ENCODE results near the gene VSTM2L.

The VSTM2L gene

GRCh38 chr20:37904845-37905373 is 2.0 kb downstream of the VSTM2L start:
- Mint-ChIP-seq H3K4me1 (peaks cover 11% of the 10 kb centered on the region), H3K4me3 (no peak overlapping the region), H3K27ac (no peak overlapping the region), H3K27me3 (peaks cover 42% of the 10 kb centered on the region), H3K36me3 (no peaks in the 10 kb centered on the region), H3K9me3 (no peaks in the 10 kb centered on the region)

GRCh38 chr20:37905671-37906613 is 3.0 kb downstream of the VSTM2L start:
- no peak overlapping the region for H3K27ac Mint-ChIP-seq
- no peaks in the 10 kb centered on the region for H3K36me3 Mint-ChIP-seq
- peaks cover 37% of the 10 kb centered on the region for H3K27me3 Mint-ChIP-seq
- no peaks in the 10 kb centered on the region for H3K9me3 Mint-ChIP-seq
- peaks cover 11% of the 10 kb centered on the region for H3K4me1 Mint-ChIP-seq
- no peak overlapping the region for H3K4me3 Mint-ChIP-seq

GRCh38 chr20:37907330-37907676 is 4.4 kb downstream of the VSTM2L start:
- Mint-ChIP-seq H3K36me3 (no peaks in the 10 kb centered on the region), H3K27me3 (peaks cover 27% of the 10 kb centered on the region), H3K27ac (no peak overlapping the region), H3K4me3 (no peak overlapping the region), H3K9me3 (no peaks in the 10 kb centered on the region), H3K4me1 (peaks cover 7% of the 10 kb centered on the region)

- H3K4me3 Mint-ChIP-seq, result no peak overlapping the region
- H3K27me3 Mint-ChIP-seq, result peaks cover 28% of the 10 kb centered on the region
- no peaks in the 10 kb centered on the region for H3K36me3 Mint-ChIP-seq
- no peaks in the 10 kb centered on the region for H3K9me3 Mint-ChIP-seq
- peaks cover 6% of the 10 kb centered on the region for H3K4me1 Mint-ChIP-seq
- H3K27ac Mint-ChIP-seq, result no peak overlapping the region
Measured at GRCh38 chr20:37907677-37908401, 4.9 kb downstream of the VSTM2L start.

GRCh38 chr20:37911261-37911660 is 8.3 kb downstream of the VSTM2L start:
- H3K27ac Mint-ChIP-seq, result no peak overlapping the region
- H3K27me3 Mint-ChIP-seq, result peaks cover 11% of the 10 kb centered on the region
- no peaks in the 10 kb centered on the region for H3K9me3 Mint-ChIP-seq

GRCh38 chr20:37911838-37912281 is 8.9 kb downstream of the VSTM2L start:
- Mint-ChIP-seq H3K36me3 (no peaks in the 10 kb centered on the region), H3K27me3 (peaks cover 16% of the 10 kb centered on the region), H3K4me3 (no peak overlapping the region), H3K4me1 (peaks cover 20% of the 10 kb centered on the region), H3K27ac (no peak overlapping the region), H3K9me3 (no peaks in the 10 kb centered on the region)

More at GRCh38 chr20:37911261-37911660, 8.3 kb downstream of the VSTM2L start:
- Mint-ChIP-seq H3K4me1 (peaks cover 15% of the 10 kb centered on the region), H3K4me3 (no peak overlapping the region), H3K36me3 (no peaks in the 10 kb centered on the region)

GRCh38 chr20:37912874-37913273 is 9.9 kb downstream of the VSTM2L start:
- Mint-ChIP-seq H3K36me3 (no peaks in the 10 kb centered on the region), H3K4me3 (no peak overlapping the region), H3K27ac (no peak overlapping the region), H3K4me1 (peaks cover 20% of the 10 kb centered on the region), H3K27me3 (peaks cover 14% of the 10 kb centered on the region), H3K9me3 (no peaks in the 10 kb centered on the region)

GRCh38 chr20:37913567-37914366 is 10.8 kb downstream of the VSTM2L start:
- Mint-ChIP-seq H3K27ac (no peak overlapping the region), H3K4me3 (no peak overlapping the region), H3K4me1 (peaks cover 20% of the 10 kb centered on the region), H3K27me3 (peaks cover 11% of the 10 kb centered on the region), H3K36me3 (no peaks in the 10 kb centered on the region), H3K9me3 (no peaks in the 10 kb centered on the region)

GRCh38 chr20:37914367-37914671 is 11.4 kb downstream of the VSTM2L start:
- Mint-ChIP-seq H3K27ac (no peak overlapping the region), H3K27me3 (peaks cover 11% of the 10 kb centered on the region), H3K36me3 (no peaks in the 10 kb centered on the region), H3K4me1 (peaks cover 20% of the 10 kb centered on the region), H3K9me3 (no peaks in the 10 kb centered on the region), H3K4me3 (no peak overlapping the region)

- Mint-ChIP-seq H3K4me1 (peaks cover 20% of the 10 kb centered on the region), H3K27ac (peak overlapping the region; percentile 60), H3K27me3 (peaks cover 11% of the 10 kb centered on the region), H3K9me3 (no peaks in the 10 kb centered on the region), H3K36me3 (no peaks in the 10 kb centered on the region), H3K4me3 (peak overlapping the region; percentile 31)
Measured at GRCh38 chr20:37914672-37915433, 11.9 kb downstream of the VSTM2L start.

- Mint-ChIP-seq H3K36me3 (no peaks in the 10 kb centered on the region), H3K4me1 (peaks cover 20% of the 10 kb centered on the region), H3K4me3 (no peak overlapping the region), H3K27ac (no peak overlapping the region), H3K27me3 (peaks cover 11% of the 10 kb centered on the region), H3K9me3 (no peaks in the 10 kb centered on the region)
Measured at GRCh38 chr20:37915434-37915787, 12.5 kb downstream of the VSTM2L start.

GRCh38 chr20:37915800-37916570 is 13.1 kb downstream of the VSTM2L start:
- Mint-ChIP-seq H3K36me3 (no peaks in the 10 kb centered on the region), H3K4me3 (peak overlapping the region; percentile 5), H3K9me3 (no peaks in the 10 kb centered on the region), H3K4me1 (peaks cover 20% of the 10 kb centered on the region), H3K27ac (no peak overlapping the region), H3K27me3 (peaks cover 11% of the 10 kb centered on the region)

- no peaks in the 10 kb centered on the region for H3K9me3 Mint-ChIP-seq
- peaks cover 20% of the 10 kb centered on the region for H3K4me1 Mint-ChIP-seq
- H3K36me3 Mint-ChIP-seq, result no peaks in the 10 kb centered on the region
- H3K27ac Mint-ChIP-seq, result no peak overlapping the region
- no peak overlapping the region for H3K4me3 Mint-ChIP-seq
- peaks cover 11% of the 10 kb centered on the region for H3K27me3 Mint-ChIP-seq
Measured at GRCh38 chr20:37917461-37917860, 14.5 kb downstream of the VSTM2L start.

- no peak overlapping the region for H3K4me3 Mint-ChIP-seq
- no peaks in the 10 kb centered on the region for H3K36me3 Mint-ChIP-seq
- no peaks in the 10 kb centered on the region for H3K9me3 Mint-ChIP-seq
- H3K4me1 Mint-ChIP-seq, result peaks cover 20% of the 10 kb centered on the region
- H3K27ac Mint-ChIP-seq, result no peak overlapping the region
- peaks cover 9% of the 10 kb centered on the region for H3K27me3 Mint-ChIP-seq
Measured at GRCh38 chr20:37918035-37918434, 15.1 kb downstream of the VSTM2L start.

Measured in activated naive CD4-positive, alpha-beta T cell treated with anti-CD3 and anti-CD28 coated beads, Interleukin-2, amount 50 U/mL, for 24 hours (primary cell).